ENCODE results near the gene SPCS2. TPM values are rescaled to one million over a fixed set of nuclear protein-coding genes. Genes with fewer than 3 reads are reported as not detected.

SPCS2 gene
- total and polyA plus RNA-seq, 3 donors from 2014 or later: 37.0 to 152 (median 61.1) TPM

GRCh38 chr11:74935285-74935684 lies 13.8 kb upstream of the SPCS2 start:
- H3K9me3 ChIP-seq: no peaks in the 10 kb centered on the region
- intact Hi-C loops (cut with DNase I; ENCODE audit: low total_unique reads): no loop called here
- no peaks in the 10 kb centered on the region for H3K4me1 ChIP-seq
- no peak overlapping the region for H3K27ac ChIP-seq
- 74 to 75% methylated on average over 2 of the region's 2 CpGs for WGBS, 2 donors
- H3K4me3 ChIP-seq: no peak overlapping the region
- DNase-seq: no peak
- no peak for TF ChIP-seq CTCF (IDR thresholded peaks at IDR 0.05)
- TF ChIP-seq POLR2A (IDR thresholded peaks at IDR 0.05): no peak
- H3K36me3 ChIP-seq (ENCODE audit: low read depth, missing control alignments): no peaks in the 10 kb centered on the region
- H3K27me3 ChIP-seq: no peaks in the 10 kb centered on the region

GRCh38 chr11:74936087-74936486 lies 13.0 kb upstream of the SPCS2 start:
- Histone ChIP-seq H3K4me1 (no peaks in the 10 kb centered on the region), H3K4me3 (no peak overlapping the region), H3K36me3 (ENCODE audit: low read depth, missing control alignments) (no peaks in the 10 kb centered on the region), H3K27me3 (no peaks in the 10 kb centered on the region), H3K27ac (no peak overlapping the region), H3K9me3 (no peaks in the 10 kb centered on the region)
- intact Hi-C loops (cut with DNase I; ENCODE audit: low total_unique reads): no loop called here
- no peak for DNase-seq
- 54 to 69% methylated on average over 2 of the region's 2 CpGs for WGBS, 2 donors
- TF ChIP-seq POLR2A (IDR thresholded peaks at IDR 0.05): no peak
- TF ChIP-seq CTCF (IDR thresholded peaks at IDR 0.05): no peak

- 80 to 88% methylated on average over 5 of the region's 5 CpGs for WGBS, 2 donors
- intact Hi-C loops (cut with DNase I; ENCODE audit: low total_unique reads): no loop called here
Measured at GRCh38 chr11:74936976-74937375, 12.1 kb upstream of the SPCS2 start.

GRCh38 chr11:74937696-74938475 lies 11.2 kb upstream of the SPCS2 start:
- Histone ChIP-seq H3K27ac (no peak overlapping the region), H3K4me1 (no peaks in the 10 kb centered on the region), H3K9me3 (no peaks in the 10 kb centered on the region), H3K27me3 (no peaks in the 10 kb centered on the region), H3K36me3 (ENCODE audit: low read depth, missing control alignments) (no peaks in the 10 kb centered on the region), H3K4me3 (no peak overlapping the region)
- intact Hi-C loops (cut with DNase I; ENCODE audit: low total_unique reads): no loop called here
- no peak for DNase-seq
- no peak for TF ChIP-seq POLR2A (IDR thresholded peaks at IDR 0.05)
- TF ChIP-seq CTCF (IDR thresholded peaks at IDR 0.05): no peak
- WGBS, 2 donors: 86 to 89% methylated on average over 5 of the region's 5 CpGs

More at GRCh38 chr11:74936976-74937375, 12.1 kb upstream of the SPCS2 start:
- no peaks in the 10 kb centered on the region for H3K4me1 ChIP-seq
- DNase-seq: no peak
- no peaks in the 10 kb centered on the region for H3K36me3 ChIP-seq (ENCODE audit: low read depth, missing control alignments)
- TF ChIP-seq CTCF (IDR thresholded peaks at IDR 0.05): no peak
- TF ChIP-seq POLR2A (IDR thresholded peaks at IDR 0.05): no peak
- no peaks in the 10 kb centered on the region for H3K27me3 ChIP-seq
- no peaks in the 10 kb centered on the region for H3K9me3 ChIP-seq
- no peak overlapping the region for H3K27ac ChIP-seq
- no peak overlapping the region for H3K4me3 ChIP-seq

DNA sequence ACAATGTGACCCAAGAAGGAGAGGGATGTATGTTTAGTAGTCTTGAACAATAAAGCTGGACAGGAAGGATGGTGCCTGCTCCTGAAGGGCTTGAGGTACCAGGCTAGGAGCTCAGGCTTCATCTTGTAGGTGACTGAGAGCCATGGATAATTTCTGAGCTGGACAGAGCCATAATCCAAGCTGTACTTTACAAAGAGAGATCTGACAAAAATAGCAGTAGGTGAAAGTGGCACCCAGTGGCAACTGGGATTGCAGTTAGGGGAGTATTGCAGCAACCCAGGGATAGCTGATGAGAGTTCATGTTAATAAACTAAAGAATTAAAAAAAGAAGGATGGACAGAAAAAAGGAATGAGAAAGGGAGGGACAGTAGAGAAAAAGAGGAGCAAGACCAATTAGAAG lies 7.6 kb upstream of the SPCS2 start:
- Histone ChIP-seq H3K4me1 (no peaks in the 10 kb centered on the region), H3K9me3 (no peaks in the 10 kb centered on the region), H3K4me3 (no peak overlapping the region), H3K36me3 (ENCODE audit: low read depth, missing control alignments) (no peaks in the 10 kb centered on the region), H3K27me3 (no peaks in the 10 kb centered on the region), H3K27ac (no peak overlapping the region)
- no peak for TF ChIP-seq CTCF (IDR thresholded peaks at IDR 0.05)
- TF ChIP-seq POLR2A (IDR thresholded peaks at IDR 0.05): no peak
- intact Hi-C loops (cut with DNase I; ENCODE audit: low total_unique reads): loop anchor here (10.0 kb wide), 1 partner anchor 303 kb away; the partner anchor contains the start of gene TPBGL
- no peak for DNase-seq

All from testis (tissue), 3 donors.